GM18907 (cell line): Measurements from ENCODE around the gene MND1.

Experiments used
- ATAC-seq: cut with Tn5 transposase; IDR thresholded peaks from one replicate; pipeline ENCODE4 v1.9.1; 2021; ENCODE audit warnings: mild to moderate bottlenecking, moderate library complexity; ENCODE audit not compliant: unreplicated experiment

MND1 gene

DNA sequence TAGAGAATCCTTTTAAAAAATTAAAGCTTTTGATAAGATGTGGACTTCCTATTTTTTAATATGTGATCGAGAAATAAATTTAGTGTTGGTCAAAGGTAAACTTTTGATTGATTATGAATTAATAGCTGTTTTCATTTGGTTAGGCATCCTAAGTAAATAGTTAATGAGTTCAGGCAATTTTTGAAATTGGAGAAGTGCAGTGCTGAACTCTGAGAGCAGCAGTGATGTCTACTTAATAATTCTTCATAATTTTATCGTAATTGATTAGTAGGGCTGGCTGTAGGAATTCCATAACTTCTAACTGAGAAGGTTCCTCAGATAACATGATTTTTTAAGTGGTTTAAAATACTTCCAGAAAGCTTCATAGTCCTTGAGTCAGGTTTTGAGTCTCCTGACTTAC is 1.5 kb downstream of the MND1 start:
- ATAC-seq: no peak

DNA sequence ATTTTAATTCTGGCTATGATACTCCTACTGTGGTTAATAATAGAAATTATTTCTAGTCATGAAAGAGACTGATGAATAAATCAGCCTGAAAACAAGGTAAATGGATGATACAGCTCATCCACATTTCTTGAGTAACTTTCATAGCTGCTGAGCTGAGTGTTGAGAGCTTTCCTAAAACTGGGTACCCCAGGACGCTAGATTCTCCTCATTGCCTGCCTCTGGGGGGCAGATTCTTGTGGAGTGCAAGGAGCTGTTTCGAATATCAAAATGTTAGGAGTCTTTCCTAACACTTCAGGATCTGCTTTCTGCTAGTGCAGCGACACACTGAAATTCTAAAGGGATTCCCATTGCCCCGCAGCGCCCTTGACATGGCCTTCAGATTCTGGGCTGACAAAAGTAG is 2.1 kb downstream of the MND1 start:
- no peak for ATAC-seq

DNA sequence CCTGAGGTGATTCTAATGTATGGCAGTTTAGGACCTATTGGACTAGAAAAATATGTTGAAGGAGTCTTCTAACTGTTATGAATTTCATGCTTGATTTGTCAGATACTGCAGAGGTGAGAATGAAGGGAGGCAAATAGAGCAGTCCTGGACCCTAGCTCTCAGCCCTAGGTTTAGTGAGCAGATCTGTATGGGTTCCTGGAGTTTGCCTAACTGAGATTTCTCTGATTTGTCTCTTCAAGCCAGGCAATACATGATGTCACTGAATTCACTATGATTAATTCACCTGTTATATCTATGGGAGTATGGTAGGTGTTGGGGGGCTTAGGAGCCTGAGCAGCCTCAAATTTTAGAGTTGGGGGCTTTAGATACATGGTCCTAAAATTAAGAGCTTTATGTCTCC is 2.6 kb downstream of the MND1 start:
- no peak for ATAC-seq

DNA sequence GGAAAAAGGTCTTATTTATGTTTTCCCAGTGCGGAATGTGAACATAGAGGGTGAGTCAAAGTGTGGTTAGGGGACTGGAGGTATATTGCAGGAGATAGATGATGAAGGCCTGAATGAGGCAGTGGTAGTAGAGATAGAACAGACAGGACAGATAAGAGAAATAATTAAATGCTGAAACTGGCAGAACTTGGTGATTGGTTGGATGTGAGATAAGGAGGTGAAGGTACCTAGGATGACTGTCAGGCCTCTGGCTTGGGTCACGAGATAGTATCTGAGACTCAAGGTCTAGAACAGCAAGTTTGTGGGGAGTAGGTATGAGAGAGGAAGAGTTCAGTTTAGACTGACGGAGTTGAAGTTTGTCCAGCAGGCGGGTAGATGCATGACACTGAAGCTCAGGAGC is 3.5 kb downstream of the MND1 start:
- ATAC-seq: no peak

DNA sequence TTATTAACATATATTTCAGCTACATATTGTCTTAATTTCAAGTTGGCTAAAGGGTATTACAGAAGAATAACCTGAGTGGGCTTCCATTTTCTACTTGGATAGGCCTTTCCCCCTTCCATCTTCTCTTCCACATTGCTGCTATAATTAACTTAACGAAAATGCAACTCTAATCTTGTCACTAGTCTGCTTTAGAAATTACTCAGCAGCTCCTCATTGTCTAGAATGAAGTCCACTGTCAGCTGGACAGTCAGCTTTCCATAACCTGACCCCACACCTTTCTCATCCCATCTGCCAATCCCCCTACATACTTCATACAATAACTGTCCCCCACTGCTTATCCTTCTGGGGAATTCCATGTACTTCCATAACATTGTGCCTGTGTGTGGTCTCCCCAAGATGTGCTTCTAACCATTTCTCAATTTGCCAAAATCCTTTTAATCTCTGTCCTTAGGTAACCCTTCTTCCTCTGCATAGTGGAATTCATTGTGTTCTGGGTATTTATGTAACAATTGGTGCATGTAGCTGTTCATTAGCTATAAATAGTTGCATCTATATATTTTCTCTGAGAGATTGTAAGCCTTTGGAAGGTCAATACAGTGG is 4.8 kb downstream of the MND1 start:
- ATAC-seq: no peak

DNA sequence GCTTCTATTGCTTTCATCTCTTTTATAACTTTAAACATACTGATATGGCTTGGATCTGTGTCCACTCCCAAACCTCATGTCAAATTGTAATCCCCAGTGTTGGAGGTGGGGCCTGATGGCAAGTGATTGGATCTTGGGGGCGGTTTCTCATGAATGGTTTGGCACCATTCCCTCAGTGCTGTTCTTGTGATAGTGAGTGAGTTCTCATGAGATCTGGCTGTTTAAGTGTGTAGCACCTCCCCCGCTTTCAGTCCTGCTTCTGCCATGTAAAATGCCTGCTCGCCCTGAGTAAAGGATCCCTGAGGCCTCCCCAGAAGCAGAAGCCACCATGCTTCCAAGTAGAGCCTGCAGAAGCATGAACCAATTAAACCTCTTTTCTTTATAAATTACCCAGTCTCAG is 17.7 kb downstream of the MND1 start:
- no peak for ATAC-seq

DNA sequence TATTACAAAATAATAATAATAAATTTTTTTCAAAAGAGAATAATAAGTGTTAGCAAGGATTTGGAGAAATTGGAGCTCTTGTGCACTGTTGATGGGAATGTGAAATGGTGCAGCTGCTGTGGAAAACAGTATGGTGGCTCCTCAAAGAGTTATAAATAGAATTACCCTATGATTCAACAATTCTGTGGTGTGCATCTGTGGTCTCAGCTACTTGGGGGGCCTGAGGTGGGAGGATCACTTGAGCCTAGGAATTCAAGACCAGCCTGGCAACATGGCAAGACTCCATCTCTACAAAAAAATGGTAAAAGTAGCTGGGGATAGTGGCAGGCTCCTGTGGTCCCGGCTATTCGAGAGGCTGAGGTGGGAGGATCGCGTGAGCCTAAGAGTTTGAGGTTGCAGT is 19.6 kb downstream of the MND1 start:
- no peak for ATAC-seq

DNA sequence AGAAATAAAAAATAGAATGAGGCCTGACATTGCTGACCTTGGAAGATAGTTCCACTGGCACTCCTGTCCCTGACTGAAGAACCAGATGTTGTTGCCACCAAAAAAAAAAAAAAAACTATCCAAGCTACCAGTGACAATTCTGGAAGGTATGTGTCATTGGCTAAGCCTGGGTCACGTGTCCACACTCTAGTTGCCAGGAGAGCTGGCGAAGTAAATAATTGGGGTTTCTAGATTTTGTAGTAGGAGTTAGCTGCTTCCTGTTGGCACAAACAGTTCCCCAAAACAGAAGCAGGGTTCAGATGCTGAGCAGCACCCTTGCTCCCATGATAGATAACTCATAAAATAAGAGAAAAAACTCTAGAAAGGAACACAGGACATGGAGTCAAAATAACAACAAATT is 20.5 kb downstream of the MND1 start:
- ATAC-seq: no peak

DNA sequence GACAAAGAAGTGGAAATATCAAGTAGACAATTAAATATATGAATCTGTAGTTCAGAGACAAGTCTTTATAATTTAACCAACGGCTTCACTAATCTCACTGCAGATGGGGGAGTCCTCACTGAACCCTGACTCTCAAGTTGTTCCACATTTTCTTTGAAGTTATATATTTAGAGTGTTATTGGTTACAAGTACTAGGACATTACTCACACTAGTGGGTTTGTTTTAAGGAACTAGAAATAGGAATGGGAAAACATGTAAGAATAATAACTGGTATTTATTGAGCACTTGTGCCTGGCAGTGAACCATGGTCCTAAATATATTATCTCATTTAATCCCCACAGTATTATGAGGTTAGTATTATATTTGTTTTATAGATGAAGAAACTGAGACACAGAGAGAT is 22.0 kb downstream of the MND1 start:
- ATAC-seq: no peak

DNA sequence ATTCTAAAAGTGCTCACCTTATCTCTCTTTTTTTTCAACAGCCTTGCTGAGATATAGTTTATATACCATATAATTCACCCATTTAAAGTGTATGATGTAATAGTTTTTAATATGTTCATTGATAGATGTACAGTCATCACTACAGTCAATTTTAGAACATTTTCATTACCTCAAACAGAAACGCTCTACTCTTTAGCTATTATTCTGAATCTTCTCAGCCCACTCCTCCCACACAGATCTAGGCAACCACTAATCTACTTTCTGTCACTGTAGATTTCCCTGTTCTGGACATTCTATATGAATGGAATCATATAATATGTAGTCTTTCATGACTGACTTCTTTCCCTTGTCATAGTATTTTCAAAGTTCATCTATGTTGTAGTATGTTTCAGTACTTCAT is 22.6 kb downstream of the MND1 start:
- ATAC-seq: no peak

DNA sequence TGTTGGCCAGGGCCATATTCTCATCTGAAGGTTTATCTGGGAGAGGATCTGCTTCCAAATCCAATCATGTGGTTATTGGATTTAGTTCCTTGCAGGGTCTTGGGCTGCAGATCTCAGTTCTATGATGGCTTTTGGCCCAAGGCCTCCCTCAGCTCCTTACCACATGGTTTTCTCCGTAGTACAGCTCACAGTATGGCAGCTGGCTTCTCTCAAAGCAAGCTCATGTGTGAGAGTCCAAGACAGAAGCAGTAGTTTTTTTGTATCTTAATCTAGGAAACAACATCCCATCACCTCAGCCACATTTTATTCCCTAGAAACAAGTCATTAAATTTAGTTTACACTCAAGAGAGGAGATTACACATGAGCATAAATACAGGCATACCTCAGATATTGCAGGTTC is 24.5 kb downstream of the MND1 start:
- ATAC-seq: no peak

DNA sequence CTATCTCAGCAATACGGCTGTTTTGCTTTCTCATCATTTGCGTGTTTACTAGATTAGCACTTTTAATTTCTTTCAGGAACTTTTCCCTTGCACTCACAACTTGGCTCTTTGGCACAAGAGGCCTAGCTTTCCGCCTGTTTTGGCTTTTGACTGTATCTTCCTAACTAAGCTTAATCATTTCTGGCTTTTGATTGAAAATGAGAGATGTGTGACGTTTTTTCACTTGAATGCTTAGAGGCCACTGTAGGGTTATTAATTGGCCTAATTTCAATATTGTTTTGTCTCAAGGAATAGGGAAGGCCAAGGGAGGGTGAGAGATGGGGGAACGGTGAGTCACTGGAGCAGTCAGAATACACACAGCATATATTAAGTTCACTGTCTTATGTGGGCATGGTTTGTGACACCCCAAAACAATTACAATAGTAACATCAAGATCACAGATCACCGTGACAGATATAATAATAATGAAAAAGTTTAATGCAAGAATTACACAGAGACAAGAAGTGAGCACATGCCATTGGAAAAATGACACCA is 27.3 kb downstream of the MND1 start:
- ATAC-seq: no peak

DNA sequence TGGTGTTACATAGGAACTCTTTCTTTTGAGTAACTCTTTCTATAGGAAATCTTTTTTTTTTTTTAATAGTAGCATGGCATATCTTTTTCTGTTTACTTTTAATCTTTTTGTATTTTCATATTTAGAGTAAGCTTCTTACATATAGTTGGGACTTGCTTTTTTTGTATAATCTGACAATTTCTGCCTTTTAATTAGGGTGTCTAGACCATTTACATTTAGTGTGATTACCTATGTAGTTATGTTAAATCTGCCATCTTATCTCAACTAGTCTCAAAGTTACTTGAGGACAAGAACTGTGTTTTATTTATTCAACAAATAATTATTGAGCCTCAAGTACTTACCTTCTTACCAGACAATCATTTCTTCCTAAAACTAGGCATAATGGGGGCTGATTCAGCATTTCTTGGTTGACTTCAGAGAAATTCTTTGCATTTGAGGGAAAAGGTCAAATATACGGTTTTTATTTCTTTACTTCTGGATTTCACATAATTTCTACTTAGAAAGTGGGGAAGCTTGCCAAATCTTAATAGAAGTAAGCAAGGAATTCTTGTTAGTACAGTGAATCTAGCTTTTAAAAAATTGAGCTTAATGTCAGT is 28.6 kb downstream of the MND1 start:
- ATAC-seq: no peak

DNA sequence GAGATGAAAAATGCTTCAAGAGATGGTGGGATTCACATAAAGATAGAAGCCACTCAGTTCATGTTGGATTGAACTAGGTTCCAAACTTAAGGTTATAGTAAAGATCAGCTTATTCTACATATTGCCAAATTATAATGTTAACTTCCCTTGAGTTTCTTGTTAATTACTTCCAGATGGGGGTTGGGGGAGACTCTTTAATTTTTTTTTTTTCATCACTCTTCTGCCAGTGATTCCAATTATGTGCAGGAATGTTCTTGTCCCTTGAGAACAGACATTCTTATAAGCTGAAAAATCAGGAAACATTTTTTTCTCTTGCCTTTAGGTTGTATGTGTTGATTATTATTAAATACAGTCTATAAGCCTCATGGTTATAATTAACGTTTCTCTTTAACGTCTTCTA is 30.0 kb downstream of the MND1 start:
- no peak for ATAC-seq

DNA sequence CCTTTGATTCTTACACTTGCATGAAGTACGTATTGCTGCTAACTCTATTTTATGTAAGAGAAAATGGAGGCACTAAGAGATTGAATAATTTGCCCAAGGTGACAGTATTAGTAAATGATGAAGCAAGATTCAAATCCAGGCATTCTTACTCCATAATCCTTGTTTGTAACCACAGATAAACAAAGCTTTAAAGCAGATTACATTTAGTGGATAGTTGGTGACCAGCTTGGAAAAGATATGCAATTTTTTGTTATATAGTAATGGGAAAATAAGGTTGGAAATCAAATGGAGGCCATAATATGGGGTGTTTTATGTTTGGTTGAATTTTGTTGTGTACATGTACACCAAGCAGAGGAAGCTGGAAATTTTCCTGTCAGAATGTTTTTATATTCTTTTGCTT is 30.8 kb downstream of the MND1 start:
- ATAC-seq: no peak

DNA sequence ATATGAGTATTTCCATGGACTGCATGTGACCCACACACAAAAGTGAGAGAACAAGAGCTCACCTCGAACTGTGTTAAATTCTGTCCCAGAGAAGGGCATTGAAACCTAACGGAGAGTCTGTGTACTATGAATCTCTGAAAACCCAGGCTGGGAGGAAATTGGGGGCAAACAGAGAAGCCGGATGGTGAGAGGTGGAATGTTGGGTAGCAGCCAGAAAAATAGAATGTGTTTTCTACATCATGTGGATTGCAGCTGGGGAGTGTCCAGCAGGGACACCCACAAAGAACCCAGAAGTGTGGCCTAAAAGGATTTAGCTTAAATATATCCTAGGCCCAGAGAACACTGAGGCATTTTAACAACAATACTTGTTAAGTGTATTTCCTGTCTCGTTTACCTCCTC is 38.6 kb downstream of the MND1 start:
- ATAC-seq: no peak

DNA sequence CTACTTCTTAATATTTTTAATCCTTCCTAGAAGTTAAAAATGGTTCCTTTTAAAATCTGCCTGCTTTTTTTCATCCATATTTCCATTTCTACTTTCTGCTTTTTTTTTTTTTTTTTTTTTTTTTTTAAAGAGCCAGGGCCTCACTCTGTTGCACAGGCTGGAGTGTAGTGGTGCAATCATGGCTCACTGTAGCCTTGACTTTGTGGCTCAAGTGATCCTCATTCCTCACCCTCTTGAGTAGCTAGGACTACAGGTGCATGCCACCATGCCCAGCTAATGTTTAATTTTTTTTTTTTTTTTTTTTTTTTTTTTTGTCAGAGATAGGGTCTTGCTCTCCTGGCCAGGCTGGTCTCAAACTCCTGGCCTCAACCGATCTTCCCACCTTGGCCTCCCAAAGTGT is 39.7 kb downstream of the MND1 start:
- ATAC-seq: no peak

DNA sequence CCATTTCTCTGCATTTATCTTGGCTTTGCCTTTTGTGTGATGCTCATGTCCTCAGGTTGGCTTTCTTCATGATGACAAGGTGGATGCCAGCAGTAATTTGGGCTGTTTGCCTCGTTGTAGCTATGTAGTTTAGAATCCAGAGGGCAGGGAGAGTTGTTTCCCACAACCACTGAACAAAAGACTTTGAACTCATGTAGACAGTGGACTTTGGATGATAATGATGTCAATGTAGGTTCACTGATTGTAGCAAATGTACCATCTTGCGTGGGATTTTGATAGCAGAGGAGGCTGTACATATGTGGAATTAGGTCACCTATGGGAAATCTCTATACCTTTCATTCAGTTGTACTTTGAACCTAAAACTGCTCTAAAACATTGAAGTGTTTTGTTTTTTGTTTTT is 41.3 kb downstream of the MND1 start:
- ATAC-seq: no peak

DNA sequence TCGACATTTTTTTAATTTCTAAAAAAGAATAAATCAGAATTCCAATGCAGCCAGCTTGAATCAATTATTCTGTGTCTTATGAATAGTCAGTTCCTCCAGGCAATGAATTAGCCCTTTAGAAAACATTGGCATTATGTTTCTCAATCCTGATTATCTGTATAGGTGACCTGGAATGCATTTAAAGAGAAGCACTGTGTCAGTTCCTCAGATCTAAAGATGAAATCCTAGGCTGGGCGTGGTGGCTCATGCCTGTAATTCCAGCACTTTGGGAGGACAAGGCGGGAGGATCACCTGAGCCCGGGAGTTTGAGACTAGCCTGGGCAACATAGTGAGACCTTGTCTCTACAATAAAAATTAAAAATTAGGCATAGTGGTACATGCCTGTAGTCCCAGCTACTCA is 43.5 kb downstream of the MND1 start:
- ATAC-seq: no peak

DNA sequence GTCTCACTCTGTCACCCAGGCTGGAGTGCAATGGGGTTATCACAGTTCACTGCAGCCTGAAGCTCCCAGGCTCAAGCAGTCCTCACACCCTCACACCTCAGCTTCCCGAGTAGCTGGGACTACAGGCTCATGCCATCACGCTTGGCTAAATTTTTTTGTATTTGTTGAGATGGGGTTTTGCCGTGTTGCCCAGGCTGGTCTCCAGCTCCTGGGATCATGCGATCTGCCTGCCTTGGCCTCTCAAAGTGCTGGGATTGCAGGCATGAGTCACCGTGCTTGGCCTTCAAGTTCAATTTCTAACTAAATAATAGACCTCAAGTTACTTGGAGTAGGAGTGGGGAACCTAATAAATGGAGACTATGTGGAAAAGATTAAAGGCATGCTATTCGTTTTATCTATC is 48.9 kb downstream of the MND1 start:
- ATAC-seq: no peak

DNA sequence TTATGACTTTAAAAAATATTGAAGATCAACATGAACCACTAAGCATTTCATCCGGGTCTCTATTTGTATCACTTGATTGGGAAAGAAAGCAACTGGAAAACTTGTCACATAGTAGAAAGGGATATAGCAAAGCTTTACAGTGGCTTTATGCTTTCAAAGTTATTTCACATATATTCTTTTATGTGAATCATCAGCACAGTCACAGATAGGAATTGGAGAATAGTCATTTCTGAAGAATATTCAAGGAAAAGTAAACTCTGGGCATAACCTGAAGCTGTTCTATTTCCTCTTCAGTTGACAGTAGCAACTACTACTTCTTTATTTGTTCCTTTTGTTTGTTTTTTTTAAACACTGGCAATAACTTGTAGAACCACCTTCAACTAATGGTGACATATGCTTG is 50.5 kb downstream of the MND1 start:
- ATAC-seq: no peak

DNA sequence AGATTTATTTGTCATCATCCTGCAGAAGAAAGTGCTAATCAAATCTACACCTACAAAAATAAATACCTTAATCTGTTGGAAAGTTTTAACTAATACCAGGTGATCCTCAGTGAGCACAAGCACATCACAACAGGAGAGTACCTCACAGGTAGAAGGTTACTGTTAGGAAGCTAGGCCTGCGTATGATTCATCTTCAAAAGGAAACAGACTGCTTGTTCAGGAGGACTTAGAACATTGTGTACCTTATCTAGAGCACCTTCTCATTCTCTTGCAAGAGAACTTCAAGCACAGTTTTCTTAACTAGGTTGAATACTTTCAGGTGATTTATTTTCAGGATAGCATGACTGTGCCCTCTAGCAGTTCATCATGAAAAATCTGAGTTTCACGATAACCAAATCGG is 54.2 kb downstream of the MND1 start:
- no peak for ATAC-seq

DNA sequence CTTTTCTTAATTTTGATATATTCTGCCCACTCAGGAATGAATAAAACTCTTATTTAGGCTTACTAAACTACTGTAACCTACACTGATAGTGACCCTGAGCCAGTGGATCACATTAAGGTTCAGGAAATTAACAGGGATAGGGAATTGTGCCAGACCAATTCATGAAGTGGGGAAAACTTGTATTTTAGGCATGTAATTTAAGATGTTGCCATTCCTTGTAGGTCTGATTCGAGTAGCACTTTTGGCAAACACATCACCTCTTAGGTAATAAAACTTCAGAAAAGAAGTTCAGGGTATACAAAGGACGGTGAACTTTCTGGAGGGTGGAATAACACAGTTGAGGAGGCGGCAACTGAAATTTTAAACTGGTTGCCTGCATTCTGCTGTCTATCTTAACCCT is 54.9 kb downstream of the MND1 start:
- no peak for ATAC-seq
